CD14-positive monocyte (primary cell): ENCODE results near the gene CSMD2. TPM values are rescaled to one million over a fixed set of nuclear protein-coding genes. Genes with fewer than 3 reads are reported as not detected.
A peak's percentile ranks its signal among the peaks of the same experiment; 100 is the strongest.

Experiments used
- DNase-seq, 3 donors: peaks; one replicate each; pipeline ENCODE4 v3.0.0-alpha.2; 2011 to 2022
- H2AFZ ChIP-seq: 2 replicates; pipeline ENCODE4 v1.6.0; 2012; ENCODE audit warnings: mild to moderate bottlenecking, low read depth, low read length, inconsistent platforms; ENCODE audit not compliant: insufficient read depth, poor library complexity, severe bottlenecking
- H3K27ac ChIP-seq, 2 donors: 1 replicate in 1 of 2; 2 replicates in 1 of 2; pipeline ENCODE4 v1.5.1; 2012 to 2013; ENCODE audit warnings: low read length in 2 of 2, control low read depth in 1 of 2, inconsistent platforms in 1 of 2, low read depth in 1 of 2, mild to moderate bottlenecking in 1 of 2
- H3K27me3 ChIP-seq, 2 donors: one replicate each; pipeline versions ENCODE4 v1.6.0 to v1.6.1; 2011 to 2013; ENCODE audit warnings: low read length in 2 of 2; ENCODE audit not compliant: control insufficient read depth in 2 of 2, insufficient read depth in 2 of 2
- H3K36me3 ChIP-seq, 2 donors: replicated peaks in 1 of 2; 1 replicate in 1 of 2; 2 replicates in 1 of 2; pipeline versions ENCODE4 v1.5.1 to v1.6.1; 2012 to 2013; ENCODE audit warnings: low read length in 2 of 2, control low read depth in 1 of 2, inconsistent platforms in 1 of 2, mild to moderate bottlenecking in 1 of 2; ENCODE audit not compliant: insufficient read depth in 2 of 2, control insufficient read depth in 1 of 2
- H3K4me1 ChIP-seq, 2 donors: 1 replicate in 1 of 2; 2 replicates in 1 of 2; pipeline versions ENCODE4 v1.5.1 to v1.6.1; 2012 to 2013; ENCODE audit warnings: low read length in 2 of 2, control low read depth in 1 of 2, inconsistent platforms in 1 of 2, mild to moderate bottlenecking in 1 of 2, moderate library complexity in 1 of 2; ENCODE audit not compliant: insufficient read depth in 2 of 2, control insufficient read depth in 1 of 2
- H3K4me2 ChIP-seq: replicated peaks from 2 replicates; pipeline ENCODE3; 2012; ENCODE audit warnings: low read length, moderate library complexity, mild to moderate bottlenecking; ENCODE audit not compliant: poor library complexity, severe bottlenecking; ENCODE audit errors: extremely low read depth
- H3K4me3 ChIP-seq, 3 experiments: fragments of 200-600 bp in 1 of 3; sonication (generic) in 1 of 3; replicated peaks in 1 of 3; 1 replicate in 2 of 3; 2 replicates in 1 of 3; pipeline ENCODE4 v1.5.1; 2011 to 2013; ENCODE audit warnings: low read length in 3 of 3, mild to moderate bottlenecking in 3 of 3, control low read depth in 2 of 3, low read depth in 2 of 3, inconsistent platforms in 1 of 3, moderate library complexity in 1 of 3
- H3K79me2 ChIP-seq: 2 replicates; pipeline ENCODE4 v1.6.0; 2012; ENCODE audit warnings: mild to moderate bottlenecking, control low read depth, inconsistent platforms, low read length, moderate library complexity; ENCODE audit not compliant: insufficient read depth
- H3K9ac ChIP-seq: 2 replicates; pipeline ENCODE4 v1.6.0; 2017; ENCODE audit warnings: low read length, mild to moderate bottlenecking; ENCODE audit not compliant: insufficient read depth, poor library complexity, severe bottlenecking
- H3K9me3 ChIP-seq, 2 donors: replicated peaks in 1 of 2; 1 replicate in 1 of 2; 2 replicates in 1 of 2; pipeline versions ENCODE4 v1.5.1 to v1.6.1; 2012 to 2013; ENCODE audit warnings: low read length in 2 of 2, control low read depth in 1 of 2; ENCODE audit not compliant: control insufficient read depth in 1 of 2, insufficient read depth in 1 of 2
- H4K20me1 ChIP-seq: 2 replicates; pipeline ENCODE4 v1.6.0; 2012; ENCODE audit warnings: mild to moderate bottlenecking, low read length, control low read depth, moderate library complexity; ENCODE audit not compliant: insufficient read depth
- H3K27ac Mint-ChIP-seq, 7 donors: one replicate each; pipeline ENCODE4 v1.8.0; 2020; ENCODE audit warnings: mild to moderate bottlenecking in 7 of 7, mixed read lengths in 7 of 7, moderate library complexity in 6 of 7, inconsistent platforms in 2 of 7
- H3K27me3 Mint-ChIP-seq, 3 donors: one replicate each; pipeline ENCODE4 v1.8.0; 2021 to 2022; ENCODE audit warnings: low read depth in 3 of 3, mild to moderate bottlenecking in 3 of 3, mixed read lengths in 3 of 3, moderate library complexity in 3 of 3, inconsistent platforms in 1 of 3
- H3K36me3 Mint-ChIP-seq, 2 donors: one replicate each; pipeline ENCODE4 v1.8.0; 2020; ENCODE audit warnings: mixed read lengths in 2 of 2, inconsistent platforms in 1 of 2, mild to moderate bottlenecking in 1 of 2
- H3K4me1 Mint-ChIP-seq: one replicate; pipeline ENCODE4 v1.8.0; 2020; ENCODE audit warnings: mild to moderate bottlenecking, mixed read lengths
- H3K4me3 Mint-ChIP-seq, 2 donors: one replicate each; pipeline ENCODE4 v1.8.0; 2020; ENCODE audit warnings: mild to moderate bottlenecking in 2 of 2, mixed read lengths in 2 of 2, moderate library complexity in 1 of 2
- H3K9me3 Mint-ChIP-seq, 7 donors: one replicate each; pipeline ENCODE4 v1.8.0; 2020 to 2022; ENCODE audit warnings: mixed read lengths in 7 of 7, mild to moderate bottlenecking in 6 of 7, moderate library complexity in 6 of 7, inconsistent platforms in 2 of 7
- WGBS: methylation state at CpG from one replicate; pipeline ENCODE4 v1.1.5; 2013; ENCODE audit warnings: missing lambda C conversion rate; ENCODE audit not compliant: insufficient coverage; 5-methylcytosine and 5-hydroxymethylcytosine counted together
- intact Hi-C, 2 donors: fragments of 100-400 bp; cut with micrococcal nuclease; formaldehyde crosslinking; loops; one replicate each; pipeline versions ENCODE4 v1.15.0 to v1.15.1; 2023
- polyA plus RNA-seq, 3 donors: library from polyadenylated mRNA; depleted of rRNA in 1 of 3; unstranded in 2 of 3; stranded (reverse) in 1 of 3; fragments of 300-500 nt in 2 of 3; fragments of >200 nt in 1 of 3; fragmentation: Illumina TruSeq in 2 of 3; gene quantifications; 1 replicate in 2 of 3; 2 replicates in 1 of 3; pipeline ENCODE4 v1.2.3, GENCODE V29; 2012 to 2021
- TF ChIP-seq, protein P1 (sequence below): fragments of 200-600 bp; IDR thresholded peaks from one replicate; pipeline ENCODE4 v1.8.0; 2022; ENCODE audit warnings: antibody characterized with exemption, mild to moderate bottlenecking

The CSMD2 gene
- polyA plus RNA-seq, 3 donors: 0.04 TPM; not detected in 2

DNA sequence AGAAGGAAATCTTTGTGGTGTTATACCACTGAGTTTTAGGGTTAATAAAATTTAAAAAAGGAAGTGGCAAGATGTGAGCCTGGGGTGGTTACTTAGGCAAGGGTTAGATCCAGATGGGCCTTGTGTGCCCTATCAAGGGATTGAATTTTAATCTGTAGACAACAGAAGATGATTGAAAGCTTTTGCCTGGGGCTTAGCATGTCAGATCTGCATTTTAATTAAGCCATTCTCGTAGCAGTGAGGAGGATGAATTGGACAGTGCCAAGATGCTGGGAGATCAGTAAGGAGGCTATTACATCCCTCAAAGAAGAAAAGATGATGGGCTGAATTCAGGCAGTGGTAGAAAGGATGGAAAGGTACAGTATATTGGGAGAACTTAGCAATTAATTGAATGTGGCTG, 258.9 kb downstream of the CSMD2 start:
- Histone ChIP-seq H3K4me3 (no peak overlapping the region), H3K79me2 (no peaks in the 10 kb centered on the region), H3K9me3 (no peaks in the 10 kb centered on the region), H3K27ac (no peak overlapping the region), H2AFZ (no peak overlapping the region), H3K4me2 (no peak overlapping the region), H3K27me3 (no peaks in the 10 kb centered on the region), H4K20me1 (no peaks in the 10 kb centered on the region), H3K4me1 (no peaks in the 10 kb centered on the region), H3K9ac (no peak overlapping the region), H3K36me3 (no peaks in the 10 kb centered on the region)
- no peaks in the 10 kb centered on the region for H3K36me3 Mint-ChIP-seq
- no peak overlapping the region for H3K4me3 Mint-ChIP-seq
- H3K4me1 Mint-ChIP-seq: no peaks in the 10 kb centered on the region
- peaks cover 0 to 10% (median 2%) of the 10 kb centered on the region in 7 donors for H3K9me3 Mint-ChIP-seq
- intact Hi-C loops: no loop called here
- no CpG with 5 or more reads among the region's 1 CpG for WGBS
- peaks cover 3 to 5% (median 3%) of the 10 kb centered on the region in 3 donors for H3K27me3 Mint-ChIP-seq
- TF ChIP-seq, protein P1, sequence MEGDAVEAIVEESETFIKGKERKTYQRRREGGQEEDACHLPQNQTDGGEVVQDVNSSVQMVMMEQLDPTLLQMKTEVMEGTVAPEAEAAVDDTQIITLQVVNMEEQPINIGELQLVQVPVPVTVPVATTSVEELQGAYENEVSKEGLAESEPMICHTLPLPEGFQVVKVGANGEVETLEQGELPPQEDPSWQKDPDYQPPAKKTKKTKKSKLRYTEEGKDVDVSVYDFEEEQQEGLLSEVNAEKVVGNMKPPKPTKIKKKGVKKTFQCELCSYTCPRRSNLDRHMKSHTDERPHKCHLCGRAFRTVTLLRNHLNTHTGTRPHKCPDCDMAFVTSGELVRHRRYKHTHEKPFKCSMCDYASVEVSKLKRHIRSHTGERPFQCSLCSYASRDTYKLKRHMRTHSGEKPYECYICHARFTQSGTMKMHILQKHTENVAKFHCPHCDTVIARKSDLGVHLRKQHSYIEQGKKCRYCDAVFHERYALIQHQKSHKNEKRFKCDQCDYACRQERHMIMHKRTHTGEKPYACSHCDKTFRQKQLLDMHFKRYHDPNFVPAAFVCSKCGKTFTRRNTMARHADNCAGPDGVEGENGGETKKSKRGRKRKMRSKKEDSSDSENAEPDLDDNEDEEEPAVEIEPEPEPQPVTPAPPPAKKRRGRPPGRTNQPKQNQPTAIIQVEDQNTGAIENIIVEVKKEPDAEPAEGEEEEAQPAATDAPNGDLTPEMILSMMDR: no peak
- no peak for DNase-seq
- peak overlapping the region in 1 of 7 donors; percentile 7 for H3K27ac Mint-ChIP-seq

DNA sequence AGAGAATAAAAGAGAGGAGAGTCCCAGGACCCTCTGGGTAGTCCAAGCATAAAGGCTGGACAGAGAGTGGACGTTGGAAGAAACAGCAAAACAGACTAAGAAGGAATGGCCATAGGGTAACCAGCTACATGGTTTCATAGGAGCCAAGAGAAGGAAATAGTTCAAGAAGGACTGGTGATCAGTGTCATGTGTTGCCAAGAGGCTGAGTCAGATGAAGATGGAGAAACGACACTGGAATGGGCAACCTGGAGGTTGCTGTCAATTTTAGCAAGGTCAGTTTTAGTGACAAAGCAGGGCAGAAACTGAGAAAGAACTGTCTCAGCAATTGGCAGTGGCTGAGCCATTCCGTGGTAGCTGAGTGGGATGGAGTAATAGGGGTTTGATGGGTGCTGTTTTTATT, 259.8 kb downstream of the CSMD2 start:
- intact Hi-C loops: no loop called here
- no peaks in the 10 kb centered on the region for H3K4me1 Mint-ChIP-seq
- Histone ChIP-seq H3K4me1 (no peaks in the 10 kb centered on the region), H4K20me1 (no peaks in the 10 kb centered on the region), H3K79me2 (no peaks in the 10 kb centered on the region), H3K9ac (no peak overlapping the region), H2AFZ (no peak overlapping the region), H3K4me2 (no peak overlapping the region), H3K4me3 (no peak overlapping the region), H3K27me3 (no peaks in the 10 kb centered on the region), H3K36me3 (no peaks in the 10 kb centered on the region), H3K27ac (no peak overlapping the region), H3K9me3 (no peaks in the 10 kb centered on the region)
- H3K27me3 Mint-ChIP-seq: peaks cover 3 to 8% (median 3%) of the 10 kb centered on the region in 3 donors
- H3K27ac Mint-ChIP-seq: no peak overlapping the region
- H3K9me3 Mint-ChIP-seq: peaks cover 0 to 11% (median 2%) of the 10 kb centered on the region in 7 donors
- WGBS: 54% methylated on average over 3 of the region's 3 CpGs
- no peak for DNase-seq
- TF ChIP-seq, protein P1: no peak
- no peak overlapping the region for H3K4me3 Mint-ChIP-seq
- H3K36me3 Mint-ChIP-seq: no peaks in the 10 kb centered on the region
